Activated naive CD8-positive, alpha-beta T cell treated with anti-CD3 and anti-CD28 coated beads for 36 hours (primary cell): ENCODE measurements around the gene TOB1. TPM values are rescaled to one million over a fixed set of nuclear protein-coding genes. Genes with fewer than 3 reads are reported as not detected.
"Not testable (repeated sequence)": the region's sequence is repeated elsewhere in the genome, so short reads cannot be mapped to it uniquely, and the experiment has no call there.

Source experiments
- DNase-seq: peaks from one replicate; pipeline ENCODE4 v3.0.0; 2021
- H3K27ac Mint-ChIP-seq: one replicate; pipeline ENCODE4 v1.8.0; 2022; ENCODE audit warnings: mild to moderate bottlenecking, moderate library complexity, mixed read lengths
- H3K27me3 Mint-ChIP-seq: one replicate; pipeline ENCODE4 v1.8.0; 2022; ENCODE audit warnings: mild to moderate bottlenecking, mixed read lengths
- H3K36me3 Mint-ChIP-seq: one replicate; pipeline ENCODE4 v1.8.0; 2021; ENCODE audit warnings: mild to moderate bottlenecking, mixed read lengths
- H3K4me1 Mint-ChIP-seq: one replicate; pipeline ENCODE4 v1.8.0; 2021; ENCODE audit warnings: mixed read lengths
- H3K4me3 Mint-ChIP-seq: one replicate; pipeline ENCODE4 v1.8.0; 2022; ENCODE audit warnings: mild to moderate bottlenecking, moderate library complexity, mixed read lengths
- H3K9me3 Mint-ChIP-seq: one replicate; pipeline ENCODE4 v1.8.0; 2022; ENCODE audit warnings: mixed read lengths
- total RNA-seq, 2 experiments: library from RNA; stranded (reverse); gene quantifications; one replicate each; pipeline ENCODE4 v1.2.3, GENCODE V29; 2021

Gene TOB1
- total RNA-seq, 2 experiments from 2014 or later, result 40.1 to 44.9 TPM

DNA sequence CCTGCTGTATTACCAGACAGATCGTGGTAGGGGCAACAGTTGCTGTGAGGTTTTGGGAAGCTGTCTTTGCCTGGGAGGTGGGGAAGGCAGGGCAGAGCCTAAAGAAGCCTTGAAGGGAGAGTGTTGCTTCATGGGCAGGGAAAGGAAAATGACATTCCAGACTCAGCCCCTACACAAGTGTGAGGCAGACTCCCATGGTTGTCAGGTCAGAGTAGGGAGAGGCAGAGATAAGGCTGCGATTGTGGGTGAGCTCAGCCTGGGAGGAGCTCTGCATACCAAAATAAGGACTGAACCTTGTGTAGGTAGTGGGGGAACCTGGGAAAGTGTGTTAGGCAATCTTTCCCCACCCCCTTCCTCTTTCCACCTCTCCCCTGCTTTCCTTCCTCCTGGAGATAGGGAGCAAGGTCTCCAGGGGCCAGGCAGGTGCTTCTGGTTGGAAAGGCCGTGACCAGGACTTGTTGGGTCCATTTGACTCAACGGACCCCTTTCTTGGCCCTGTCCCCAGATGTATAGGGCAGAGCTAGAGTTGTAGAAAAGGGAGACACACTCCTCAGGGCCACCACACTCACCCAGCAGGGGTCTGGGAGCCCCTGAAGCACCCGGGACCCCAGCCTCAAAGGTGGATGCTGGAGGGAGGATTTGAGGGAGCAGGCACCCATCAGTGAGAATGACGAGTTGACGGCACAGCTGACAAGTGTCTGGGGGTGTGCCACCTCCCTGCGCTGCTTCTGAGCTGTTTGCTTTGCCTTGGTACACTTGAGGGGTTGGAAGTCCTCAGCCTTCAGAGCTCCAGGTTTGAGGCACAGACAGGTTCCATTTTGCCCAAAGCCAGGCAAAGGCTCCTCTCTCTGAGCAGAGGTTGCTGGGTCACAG is 18.5 kb upstream of the TOB1 start:
- Mint-ChIP-seq H3K36me3 (peaks cover 2% of the 10 kb centered on the region), H3K27ac (no peak overlapping the region), H3K4me3 (no peak overlapping the region), H3K27me3 (no peaks in the 10 kb centered on the region), H3K9me3 (no peaks in the 10 kb centered on the region), H3K4me1 (peaks cover 21% of the 10 kb centered on the region)
- no peak for DNase-seq

DNA sequence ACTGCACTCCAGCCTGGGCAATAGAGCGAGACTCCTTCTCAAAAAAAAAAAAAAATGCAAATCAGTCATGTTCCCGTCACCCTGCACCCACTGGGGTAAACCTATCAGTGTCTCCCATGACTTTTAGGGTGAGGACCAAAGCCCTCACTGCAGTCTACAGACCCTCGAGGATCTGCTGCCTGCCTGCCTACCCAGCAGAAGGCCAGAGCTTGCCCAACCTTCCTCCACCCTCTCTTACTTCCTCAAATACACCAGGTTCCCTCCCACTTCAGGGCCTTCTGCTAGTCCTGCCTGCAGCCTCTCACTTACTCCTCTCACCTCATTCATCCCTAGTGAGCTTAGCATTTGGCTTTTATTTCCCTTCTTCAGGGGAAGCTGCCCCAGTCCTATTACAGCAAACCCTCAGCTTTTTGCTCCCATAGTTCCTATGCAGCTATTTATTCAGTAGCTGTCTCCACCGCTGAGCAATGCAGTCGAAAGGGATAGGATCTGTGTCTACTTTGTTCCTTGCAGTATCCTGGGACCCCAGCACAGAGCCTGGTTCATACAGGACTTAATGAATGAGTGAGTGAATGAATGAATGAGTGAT is 17.8 kb upstream of the TOB1 start:
- H3K27me3 Mint-ChIP-seq, result no peaks in the 10 kb centered on the region
- no peak overlapping the region for H3K27ac Mint-ChIP-seq
- DNase-seq, result no peak

DNA sequence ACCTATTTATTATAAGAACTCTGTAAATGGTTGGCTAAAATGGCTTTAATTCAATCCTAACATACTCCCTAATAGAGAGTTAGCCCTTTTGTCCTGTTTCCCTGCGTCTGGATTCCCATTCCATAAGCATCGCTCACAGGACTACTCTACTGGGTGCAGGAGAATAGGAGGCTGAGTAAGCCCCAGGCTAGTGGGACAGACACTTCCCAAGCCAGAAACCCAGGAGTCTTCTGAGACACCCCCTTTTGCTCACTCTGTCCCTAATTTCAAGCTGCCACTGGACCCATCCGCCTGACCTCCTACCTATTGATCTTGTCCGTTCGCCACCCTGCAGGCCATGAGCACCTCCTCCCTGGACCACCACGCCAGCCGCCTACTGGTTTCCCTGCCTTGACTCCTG is 16.7 kb upstream of the TOB1 start:
- Mint-ChIP-seq H3K36me3 (peaks cover 2% of the 10 kb centered on the region), H3K27ac (no peak overlapping the region), H3K9me3 (peaks cover 3% of the 10 kb centered on the region), H3K27me3 (no peaks in the 10 kb centered on the region), H3K4me1 (peaks cover 20% of the 10 kb centered on the region), H3K4me3 (no peak overlapping the region)
- no peak for DNase-seq

More for the DNA sequence above, 17.8 kb upstream of the TOB1 start:
- no peak overlapping the region for H3K4me3 Mint-ChIP-seq
- peaks cover 2% of the 10 kb centered on the region for H3K36me3 Mint-ChIP-seq
- peaks cover 21% of the 10 kb centered on the region for H3K4me1 Mint-ChIP-seq
- H3K9me3 Mint-ChIP-seq, result peaks cover 3% of the 10 kb centered on the region

DNA sequence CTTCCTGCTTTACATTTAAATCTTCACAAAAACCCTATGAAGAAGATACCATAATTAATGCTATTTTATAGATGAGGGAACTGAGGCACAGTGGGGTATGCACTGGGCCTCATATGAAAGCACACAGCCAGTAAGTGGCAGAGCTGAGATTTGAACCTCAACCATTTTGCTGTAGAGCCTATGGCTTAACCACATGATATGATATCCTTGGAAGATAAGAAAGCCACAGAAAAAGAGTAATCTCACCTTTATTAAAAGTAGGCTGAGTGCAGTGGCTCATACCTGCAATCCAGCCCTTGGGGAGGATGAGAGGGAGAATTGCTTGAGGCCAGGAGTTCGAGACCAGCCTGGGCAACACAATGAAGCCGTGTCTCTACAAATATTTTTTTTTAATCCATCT is 15.0 kb upstream of the TOB1 start:
- peaks cover 2% of the 10 kb centered on the region for H3K36me3 Mint-ChIP-seq

DNA sequence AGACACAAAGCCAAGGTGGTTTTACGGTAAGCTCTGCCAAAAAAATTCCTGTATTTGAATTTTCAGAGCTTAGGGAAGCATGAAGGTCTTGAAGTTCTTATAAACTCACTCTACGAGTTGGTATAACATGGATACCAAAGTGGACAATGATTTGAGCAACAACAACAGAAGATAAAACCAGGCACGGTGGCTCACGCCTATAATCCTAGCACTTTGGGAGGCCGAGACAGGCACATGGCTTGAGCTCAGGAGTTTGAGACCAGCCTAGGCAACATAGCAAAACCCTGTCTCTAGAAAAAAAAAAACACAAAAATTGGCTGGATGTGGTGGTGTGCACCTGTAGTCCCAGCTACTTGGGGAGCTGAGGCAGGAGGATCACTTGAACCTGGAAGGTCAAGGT is 12.9 kb upstream of the TOB1 start:
- no peak overlapping the region for H3K4me3 Mint-ChIP-seq
- H3K4me1 Mint-ChIP-seq, result peaks cover 7% of the 10 kb centered on the region
- peaks cover 2% of the 10 kb centered on the region for H3K36me3 Mint-ChIP-seq
- no peak for DNase-seq
- no peak overlapping the region for H3K27ac Mint-ChIP-seq
- H3K27me3 Mint-ChIP-seq, result no peaks in the 10 kb centered on the region
- peaks cover 3% of the 10 kb centered on the region for H3K9me3 Mint-ChIP-seq

More for the DNA sequence above, 15.0 kb upstream of the TOB1 start:
- no peak overlapping the region for H3K4me3 Mint-ChIP-seq
- no peak overlapping the region for H3K27ac Mint-ChIP-seq
- no peaks in the 10 kb centered on the region for H3K27me3 Mint-ChIP-seq
- peaks cover 3% of the 10 kb centered on the region for H3K9me3 Mint-ChIP-seq
- DNase-seq, result no peak
- peaks cover 11% of the 10 kb centered on the region for H3K4me1 Mint-ChIP-seq

DNA sequence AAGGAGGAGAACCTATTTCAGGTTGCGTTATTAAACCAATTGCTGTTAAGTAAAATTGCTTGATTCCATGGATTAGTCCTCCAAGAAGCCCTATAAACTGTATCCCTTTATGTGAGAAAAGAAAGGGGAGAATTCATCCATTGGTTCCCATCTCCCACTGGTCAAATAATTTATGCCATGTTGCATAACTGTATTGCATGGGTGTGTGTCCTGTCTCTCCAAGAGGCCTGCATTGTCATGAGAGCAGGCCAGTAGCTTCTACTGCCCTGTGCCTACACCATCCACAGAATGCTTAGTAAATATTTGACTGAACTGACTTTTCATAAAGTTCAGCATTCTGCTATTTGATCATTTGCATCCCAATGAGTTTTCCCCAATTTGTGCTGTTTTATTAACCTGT is 11.7 kb upstream of the TOB1 start:
- no peaks in the 10 kb centered on the region for H3K27me3 Mint-ChIP-seq
- peaks cover 2% of the 10 kb centered on the region for H3K36me3 Mint-ChIP-seq
- no peak overlapping the region for H3K27ac Mint-ChIP-seq
- H3K9me3 Mint-ChIP-seq, result peaks cover 3% of the 10 kb centered on the region
- no peak overlapping the region for H3K4me3 Mint-ChIP-seq
- no peak for DNase-seq
- peaks cover 9% of the 10 kb centered on the region for H3K4me1 Mint-ChIP-seq

DNA sequence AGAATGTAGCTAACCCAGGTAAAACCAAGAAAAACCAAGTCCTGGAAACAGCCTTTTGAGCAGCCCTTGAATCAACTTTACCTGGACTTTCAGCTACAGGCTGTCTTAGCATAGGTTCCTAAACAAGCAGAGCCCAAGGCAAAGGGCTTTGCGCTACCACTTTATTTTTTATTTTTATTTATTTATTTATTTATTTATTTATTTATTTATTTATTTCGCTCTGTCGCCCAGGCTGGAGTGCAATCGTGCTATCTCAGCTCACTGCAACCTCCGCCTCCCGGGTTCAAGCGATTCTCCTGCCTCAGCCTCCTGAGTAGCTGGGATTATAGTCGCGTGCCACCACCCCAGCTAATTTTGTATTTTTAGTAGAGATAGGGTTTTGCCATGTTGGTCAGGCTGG is 10.9 kb upstream of the TOB1 start:
- H3K36me3 Mint-ChIP-seq, H3K9me3 Mint-ChIP-seq, H3K27ac Mint-ChIP-seq, H3K4me3 Mint-ChIP-seq, H3K27me3 Mint-ChIP-seq, DNase-seq: not testable (repeated sequence)
- H3K4me1 Mint-ChIP-seq, result peaks cover 15% of the 10 kb centered on the region

DNA sequence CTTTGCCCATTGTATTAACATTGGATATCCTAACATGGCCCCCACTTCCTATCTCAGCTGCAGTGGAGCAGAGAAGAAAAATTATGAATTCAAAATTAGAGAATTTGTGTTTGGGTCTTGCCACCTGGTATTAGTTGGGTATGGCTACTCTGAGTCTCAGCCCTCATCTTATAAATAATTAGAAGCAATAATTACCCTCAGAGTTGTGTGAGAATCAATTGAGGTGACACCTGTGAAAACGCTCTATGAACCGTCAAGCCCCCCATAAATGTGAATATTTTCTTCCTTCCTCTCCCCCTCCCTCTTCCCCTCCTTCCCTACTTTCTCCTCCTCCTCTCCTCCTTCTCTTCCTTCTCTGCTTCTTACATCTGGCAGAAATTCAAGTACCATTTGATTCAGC is 8.9 kb upstream of the TOB1 start:
- no peak for DNase-seq
- Mint-ChIP-seq H3K27ac (no peak overlapping the region), H3K4me3 (no peak overlapping the region), H3K27me3 (no peaks in the 10 kb centered on the region), H3K36me3 (peaks cover under 1% of the 10 kb centered on the region), H3K4me1 (peaks cover 22% of the 10 kb centered on the region), H3K9me3 (peaks cover 3% of the 10 kb centered on the region)

DNA sequence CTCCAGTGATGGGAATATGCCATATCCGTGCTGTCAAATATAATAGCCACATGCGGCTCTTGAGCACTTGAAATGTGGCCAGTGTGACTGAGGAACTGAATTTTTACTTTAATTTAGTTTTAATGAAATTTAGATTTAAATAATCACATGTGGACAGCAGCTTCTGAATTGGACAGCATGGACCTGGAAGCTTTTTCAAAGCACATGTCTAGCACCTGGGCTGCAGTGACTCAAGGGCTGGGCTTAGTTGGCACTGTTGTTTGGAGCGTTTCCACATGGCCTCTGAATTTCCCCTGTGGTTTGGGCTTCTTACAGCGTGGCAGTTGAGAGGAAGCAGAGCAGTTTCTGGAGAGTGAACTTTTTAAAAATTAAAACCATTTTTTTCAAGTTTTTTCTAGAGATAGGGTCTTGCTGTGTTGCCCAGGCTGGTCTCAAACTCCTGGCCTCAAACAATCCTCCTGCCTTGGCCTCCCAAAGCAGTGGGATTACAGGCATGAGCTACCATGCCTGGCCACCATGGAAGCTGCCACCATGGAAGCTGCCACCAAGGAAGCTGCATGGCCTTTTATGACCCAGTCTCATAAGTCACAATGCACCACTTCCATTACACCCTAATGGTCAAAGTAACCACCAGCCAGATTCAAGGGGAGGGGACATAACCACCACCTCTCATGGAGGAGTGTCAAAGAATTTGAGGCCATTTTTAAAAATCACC is 6.7 kb upstream of the TOB1 start:
- no peaks in the 10 kb centered on the region for H3K27me3 Mint-ChIP-seq
- H3K36me3 Mint-ChIP-seq, result no peaks in the 10 kb centered on the region
- H3K9me3 Mint-ChIP-seq, result no peaks in the 10 kb centered on the region
- peak overlapping the region; percentile 16 for H3K27ac Mint-ChIP-seq
- peaks cover 33% of the 10 kb centered on the region for H3K4me1 Mint-ChIP-seq
- DNase-seq, result peak; percentile 44
- no peak overlapping the region for H3K4me3 Mint-ChIP-seq

DNA sequence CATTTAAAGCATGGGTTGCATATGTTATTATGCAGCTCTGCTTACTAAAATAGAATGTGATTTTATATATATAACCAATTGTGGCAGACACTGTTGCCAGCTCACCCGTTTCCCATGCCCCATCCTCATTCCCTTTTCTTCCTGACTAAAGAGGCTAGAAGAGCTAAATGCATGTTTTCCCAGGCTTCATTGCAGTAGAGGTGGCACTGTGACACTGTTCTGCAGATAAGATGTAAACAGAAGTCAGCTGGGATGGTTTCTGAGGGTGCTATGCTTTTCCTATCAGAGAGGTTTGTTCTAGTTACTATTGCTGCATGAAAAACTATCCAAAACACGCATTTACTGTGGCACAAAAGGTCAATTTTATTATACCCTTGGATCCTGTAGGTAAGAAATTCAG is 5.7 kb upstream of the TOB1 start:
- peak overlapping the region; percentile 32 for H3K27ac Mint-ChIP-seq
- no peak for DNase-seq
- no peaks in the 10 kb centered on the region for H3K9me3 Mint-ChIP-seq
- no peaks in the 10 kb centered on the region for H3K36me3 Mint-ChIP-seq
- H3K27me3 Mint-ChIP-seq, result no peaks in the 10 kb centered on the region
- no peak overlapping the region for H3K4me3 Mint-ChIP-seq
- H3K4me1 Mint-ChIP-seq, result peaks cover 37% of the 10 kb centered on the region

DNA sequence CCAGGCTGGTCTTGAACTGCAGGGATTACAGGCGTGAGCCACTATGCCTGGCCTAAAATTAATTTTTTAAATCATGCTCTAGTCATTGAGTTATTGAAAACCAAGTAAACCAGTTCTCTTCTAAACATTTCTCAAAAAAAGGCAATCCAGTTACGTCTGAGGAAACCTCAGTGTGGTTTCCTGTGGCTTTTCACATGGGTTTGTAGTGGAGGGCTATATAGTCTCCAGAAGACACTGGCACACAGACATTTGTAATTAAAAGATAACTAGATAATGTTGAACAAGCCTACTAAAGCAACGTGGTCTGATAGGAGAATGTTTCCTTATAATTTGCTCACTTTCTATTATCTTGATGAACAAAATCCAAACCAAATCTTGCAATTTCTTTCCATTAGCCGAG is 5.2 kb upstream of the TOB1 start:
- Mint-ChIP-seq H3K27me3 (no peaks in the 10 kb centered on the region), H3K9me3 (no peaks in the 10 kb centered on the region), H3K27ac (peak overlapping the region; percentile 60), H3K36me3 (no peaks in the 10 kb centered on the region), H3K4me3 (peak overlapping the region; percentile 59), H3K4me1 (peaks cover 37% of the 10 kb centered on the region)
- DNase-seq, result peak; percentile 40

DNA sequence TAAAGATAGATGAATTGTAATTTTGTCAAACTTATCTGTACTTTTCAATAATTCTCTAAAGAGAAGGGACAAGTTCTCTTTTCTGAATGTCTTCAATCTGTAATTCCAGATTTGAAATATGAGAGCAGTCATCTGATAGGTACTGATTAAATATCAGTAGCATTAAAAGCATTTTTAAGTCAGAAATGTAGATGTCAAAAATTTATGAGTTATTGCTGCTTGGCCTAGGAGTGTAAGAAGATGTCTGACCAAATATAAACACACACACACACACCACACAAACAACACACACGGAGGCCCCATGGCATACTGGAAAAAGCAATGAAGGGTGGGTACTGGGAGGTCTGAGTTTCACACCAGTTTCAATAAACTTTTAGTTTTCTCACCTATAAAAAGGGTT is 2.4 kb upstream of the TOB1 start:
- Mint-ChIP-seq H3K9me3 (no peaks in the 10 kb centered on the region), H3K36me3 (no peaks in the 10 kb centered on the region), H3K27me3 (peaks cover 4% of the 10 kb centered on the region), H3K27ac (peak overlapping the region; percentile 97), H3K4me1 (peaks cover 48% of the 10 kb centered on the region), H3K4me3 (peak overlapping the region; percentile 87)
- no peak for DNase-seq

DNA sequence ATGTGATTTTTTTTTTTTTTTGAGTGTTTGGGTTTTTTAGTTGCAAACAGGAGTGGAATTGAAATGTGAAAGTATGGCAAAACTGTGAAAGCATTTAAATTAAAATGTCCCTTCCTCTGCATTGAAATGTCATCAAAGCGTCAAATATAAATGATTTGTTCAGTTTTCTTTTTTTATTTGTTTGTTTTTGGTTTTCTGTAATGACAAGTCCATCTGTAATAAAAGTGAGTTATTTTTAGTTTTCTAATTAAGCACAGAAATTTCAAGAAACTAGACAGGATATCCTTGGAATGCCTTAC is 1.9 kb upstream of the TOB1 start:
- Mint-ChIP-seq H3K4me1 (peaks cover 50% of the 10 kb centered on the region), H3K4me3 (peak overlapping the region; percentile 87), H3K9me3 (no peaks in the 10 kb centered on the region), H3K27me3 (peaks cover 4% of the 10 kb centered on the region), H3K27ac (peak overlapping the region; percentile 97), H3K36me3 (peaks cover 4% of the 10 kb centered on the region)
- DNase-seq, result no peak

DNA sequence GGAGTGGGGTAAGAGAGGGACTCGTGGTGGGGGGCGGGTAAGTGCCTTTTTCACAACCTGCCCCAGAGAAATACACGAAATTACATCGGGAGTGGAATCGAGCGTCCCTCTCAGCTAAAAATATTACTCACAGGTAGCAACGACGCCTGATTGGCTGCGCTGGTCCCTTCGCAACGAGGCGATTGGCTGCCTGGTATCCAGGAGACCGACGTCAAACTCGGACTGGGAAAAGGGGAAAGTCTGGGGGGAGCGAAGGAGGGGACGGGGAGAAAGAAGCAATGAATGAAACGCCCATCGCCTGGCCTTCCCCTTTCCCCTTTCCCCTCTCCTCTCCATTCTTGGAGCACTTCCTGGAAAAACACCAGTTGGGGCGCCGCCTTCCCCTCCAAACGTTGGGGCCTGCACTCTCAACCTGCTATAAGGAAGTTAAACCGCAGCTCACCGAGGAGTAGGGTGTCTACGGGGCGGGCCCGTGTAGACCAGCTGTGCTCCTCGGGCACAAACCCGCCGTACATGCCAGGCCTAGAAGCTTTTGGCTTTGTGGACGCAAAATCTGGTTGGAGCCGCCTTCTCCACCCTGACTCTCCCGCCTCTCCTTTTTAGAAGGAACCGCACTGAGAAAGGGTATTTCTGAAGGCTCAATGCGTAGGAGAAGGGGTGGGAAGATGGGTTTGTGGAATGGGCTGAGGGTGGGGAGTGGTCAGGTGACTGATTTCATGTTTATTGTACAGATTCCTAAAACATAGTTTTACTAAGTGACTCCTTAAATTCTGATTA is 1.4 kb upstream of the TOB1 start:
- Mint-ChIP-seq H3K4me1 (peaks cover 50% of the 10 kb centered on the region), H3K27ac (peak overlapping the region; percentile 97), H3K4me3 (peak overlapping the region; percentile 87), H3K27me3 (peaks cover 4% of the 10 kb centered on the region), H3K9me3 (no peaks in the 10 kb centered on the region), H3K36me3 (peaks cover 8% of the 10 kb centered on the region)
- peak; percentile 82 for DNase-seq

DNA sequence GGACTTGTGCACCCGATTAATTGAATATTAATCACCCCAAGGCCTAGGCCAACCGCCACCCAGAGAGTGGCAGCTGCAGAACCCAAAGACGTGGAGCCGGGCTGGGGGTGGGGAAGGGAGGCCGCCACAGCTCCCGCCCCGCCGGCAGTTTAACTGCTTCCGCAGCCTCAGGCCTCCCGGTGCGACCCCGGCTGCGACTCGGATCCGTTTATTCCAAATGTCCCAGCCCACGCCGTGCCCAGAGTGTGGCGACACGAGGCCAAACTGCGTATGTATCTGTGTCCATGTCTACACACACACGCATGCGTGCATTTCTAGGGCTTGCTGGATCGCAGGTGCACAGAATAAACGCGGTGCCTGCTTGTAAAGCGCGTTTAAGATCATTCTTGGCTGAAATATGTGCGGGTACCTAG is 802 bp upstream of the TOB1 start:
- Mint-ChIP-seq H3K4me1 (peaks cover 45% of the 10 kb centered on the region), H3K4me3 (peak overlapping the region; percentile 87), H3K36me3 (peaks cover 8% of the 10 kb centered on the region), H3K9me3 (no peaks in the 10 kb centered on the region), H3K27me3 (peaks cover 4% of the 10 kb centered on the region), H3K27ac (peak overlapping the region; percentile 97)
- peak; percentile 70 for DNase-seq
